HG02970 (cell line): Measurements from ENCODE around the gene EPHA3.

Experiments used
- ATAC-seq: cut with Tn5 transposase; IDR thresholded peaks from one replicate; pipeline ENCODE4 v1.9.1; 2021; ENCODE audit warnings: mild to moderate bottlenecking, moderate library complexity, moderate number of reproducible peaks; ENCODE audit not compliant: unreplicated experiment, low FRiP score

Gene EPHA3

GRCh38 chr3:89278302-89279025 lies 171.0 kb downstream of the EPHA3 start:
- ATAC-seq = no peak

- ATAC-seq = no peak
Measured at GRCh38 chr3:89280301-89280700, 172.9 kb downstream of the EPHA3 start.

GRCh38 chr3:89280822-89281365 lies 173.5 kb downstream of the EPHA3 start:
- ATAC-seq = no peak

GRCh38 chr3:89287902-89288508 lies 180.6 kb downstream of the EPHA3 start:
- no peak for ATAC-seq

- ATAC-seq = no peak
Measured at GRCh38 chr3:89289574-89290190, 182.3 kb downstream of the EPHA3 start.

- no peak for ATAC-seq
Measured at GRCh38 chr3:89297199-89297598, 189.8 kb downstream of the EPHA3 start.

- no peak for ATAC-seq
Measured at GRCh38 chr3:89300526-89300925, 193.1 kb downstream of the EPHA3 start.

- no peak for ATAC-seq
Measured at GRCh38 chr3:89300981-89301380, 193.6 kb downstream of the EPHA3 start.

GRCh38 chr3:89303701-89304100 lies 196.3 kb downstream of the EPHA3 start:
- ATAC-seq = no peak

GRCh38 chr3:89306540-89306939 lies 199.1 kb downstream of the EPHA3 start:
- no peak for ATAC-seq

- ATAC-seq = no peak
Measured at GRCh38 chr3:89311581-89311980, 204.2 kb downstream of the EPHA3 start.

GRCh38 chr3:89312141-89312540 lies 204.7 kb downstream of the EPHA3 start:
- ATAC-seq = no peak

GRCh38 chr3:89314454-89315098 lies 207.2 kb downstream of the EPHA3 start:
- no peak for ATAC-seq

GRCh38 chr3:89315750-89316470 lies 208.5 kb downstream of the EPHA3 start:
- no peak for ATAC-seq

- no peak for ATAC-seq
Measured at GRCh38 chr3:89320186-89320585, 212.8 kb downstream of the EPHA3 start.

- ATAC-seq = no peak
Measured at GRCh38 chr3:89326997-89327396, 219.6 kb downstream of the EPHA3 start.

- ATAC-seq = no peak
Measured at GRCh38 chr3:89332386-89332785, 225.0 kb downstream of the EPHA3 start.

GRCh38 chr3:89332793-89333192 lies 225.4 kb downstream of the EPHA3 start:
- no peak for ATAC-seq

- no peak for ATAC-seq
Measured at GRCh38 chr3:89335693-89336092, 228.3 kb downstream of the EPHA3 start.

GRCh38 chr3:89340408-89340807 lies 233.0 kb downstream of the EPHA3 start:
- no peak for ATAC-seq
